Heart left ventricle (tissue), 13 donors: ENCODE measurements around the gene SSX4B.
"Not testable (repeated sequence)": the region's sequence is repeated elsewhere in the genome, so short reads cannot be mapped to it uniquely, and the experiment has no call there.

Source experiments
- CTCF ChIP-seq, 12 donors: fragments of 200-600 bp; sonication (generic) in 4 of 12; IDR thresholded peaks; one replicate each; pipeline versions ENCODE4 v1.5.0 to v1.8.0; 2018 to 2022; ENCODE audit warnings: antibody characterized with exemption in 12 of 12, mild to moderate bottlenecking in 5 of 12
- POLR2A ChIP-seq, 2 donors: fragments of 450-650 bp; IDR thresholded peaks; one replicate each; pipeline ENCODE4 v1.6.1; 2017; ENCODE audit warnings: antibody characterized with exemption in 2 of 2, mild to moderate bottlenecking in 2 of 2, moderate library complexity in 2 of 2
- donor health status: ischemic (EF 13 %, LVEDD 7.1; RV severe dilation, severe dysfunction).
- donor health status: DM: no; HTN: yes; CAD: no.
- donor health status: DM: no; HTN: no; CAD: no.
- donor health status: ischemic (EF 25% LVEDD 6.9; RV normal size, moderate dysfunction).
- donor health status: ischemic (EF 25% LVEDD 5.7; RV mildly dilated, moderate dysfunction).
- donor health status: ischemic (EF 35%, LVEDD 5.7; RV mildly dilated, moderate dysfunction).
- donor health status: nonischemic (EF 11% LVEDD 7.7; RV severe dilation, severe dysfunction).
- donor health status: DM: yes; HTN: yes; CAD: no.
- donor health status: PGD.
- donor health status: ischemic (EF 29% LVEDD 5.4; RV normal size, mild dysfunction).
- donor health status: nonischemic (EF 23%, LVEDD 6.1; RV moderate dilation, normal function).

GRCh38 chrX:48427027-48427716 lies 15.4 kb upstream of the SSX4B start:
- TF ChIP-seq POLR2A, CTCF (IDR thresholded peaks at IDR 0.05): not testable (repeated sequence)
